ENCODE data around the gene METTL16. TPM values are rescaled to one million over a fixed set of nuclear protein-coding genes. Genes with fewer than 3 reads are reported as not detected.

The METTL16 gene
- total RNA-seq, 4 donors from 2014 or later, result 30.4 to 48.9 (median 44.7) TPM

DNA sequence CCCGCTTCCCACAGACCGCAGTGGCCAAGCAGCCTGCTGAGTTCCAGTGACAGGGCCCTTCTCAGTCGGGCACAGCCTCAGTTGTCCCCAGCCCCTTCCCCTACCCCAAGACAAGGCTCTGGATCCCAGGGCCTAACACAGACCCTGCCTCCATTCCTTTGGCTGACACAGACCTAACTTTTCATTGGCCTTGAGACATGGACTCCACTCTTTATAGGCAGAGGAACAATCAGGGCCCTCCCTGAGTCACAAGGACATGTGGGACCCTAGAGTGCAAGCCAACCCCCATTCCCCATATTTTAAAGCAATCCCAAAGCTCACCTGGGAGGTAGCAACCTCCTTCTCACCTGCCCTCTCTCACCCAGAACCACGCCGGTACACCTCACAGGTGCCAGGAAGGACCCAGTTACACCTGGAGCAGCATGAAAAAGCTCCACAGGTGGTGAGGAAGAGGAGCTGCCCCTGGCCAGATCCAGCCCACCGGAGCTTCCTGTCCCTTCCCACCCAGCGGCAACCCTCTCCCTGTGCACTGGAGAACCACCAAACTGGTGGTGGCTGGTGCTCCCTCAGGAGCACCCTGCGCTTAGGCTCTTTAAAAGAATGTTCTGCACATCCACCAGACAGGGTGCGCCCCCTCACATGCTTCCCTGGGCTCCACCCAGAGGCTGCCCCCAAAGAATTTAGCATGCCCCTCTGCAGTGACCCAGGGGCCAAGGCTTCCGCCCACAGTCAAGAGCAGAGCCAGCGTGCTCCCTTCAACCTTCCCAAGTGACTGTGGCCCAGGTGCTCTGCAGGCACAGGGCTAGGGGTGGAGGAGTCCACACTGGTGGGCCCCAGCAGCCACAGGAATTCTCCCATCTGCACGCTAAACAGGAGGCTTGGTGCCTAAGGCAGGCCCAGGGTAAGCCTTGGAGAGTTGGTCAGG is 114.2 kb downstream of the METTL16 start:
- H3K4me1 ChIP-seq, result peaks cover 50 to 55% of the 10 kb centered on the region in 2 donors
- peak overlapping the region; percentile 85 to 95 (median 92) for H3K27ac ChIP-seq
- WGBS, 2 donors, result 63 to 64% methylated on average over 7 to 11 of the region's 12 CpGs
- H3K9me3 ChIP-seq, result no peaks in the 10 kb centered on the region
- DNase-seq, result peak in 1 of 2 donors; percentile 5
- peak overlapping the region in 1 of 3 donors; percentile 22 for H3K4me3 ChIP-seq (replicated peaks in 1 of 3)
- no peaks in the 10 kb centered on the region for H3K27me3 ChIP-seq
- H3K36me3 ChIP-seq, result no peaks in the 10 kb centered on the region
- TF ChIP-seq POLR2A (IDR thresholded peaks at IDR 0.05), result no peak
- TF ChIP-seq, protein P1, sequence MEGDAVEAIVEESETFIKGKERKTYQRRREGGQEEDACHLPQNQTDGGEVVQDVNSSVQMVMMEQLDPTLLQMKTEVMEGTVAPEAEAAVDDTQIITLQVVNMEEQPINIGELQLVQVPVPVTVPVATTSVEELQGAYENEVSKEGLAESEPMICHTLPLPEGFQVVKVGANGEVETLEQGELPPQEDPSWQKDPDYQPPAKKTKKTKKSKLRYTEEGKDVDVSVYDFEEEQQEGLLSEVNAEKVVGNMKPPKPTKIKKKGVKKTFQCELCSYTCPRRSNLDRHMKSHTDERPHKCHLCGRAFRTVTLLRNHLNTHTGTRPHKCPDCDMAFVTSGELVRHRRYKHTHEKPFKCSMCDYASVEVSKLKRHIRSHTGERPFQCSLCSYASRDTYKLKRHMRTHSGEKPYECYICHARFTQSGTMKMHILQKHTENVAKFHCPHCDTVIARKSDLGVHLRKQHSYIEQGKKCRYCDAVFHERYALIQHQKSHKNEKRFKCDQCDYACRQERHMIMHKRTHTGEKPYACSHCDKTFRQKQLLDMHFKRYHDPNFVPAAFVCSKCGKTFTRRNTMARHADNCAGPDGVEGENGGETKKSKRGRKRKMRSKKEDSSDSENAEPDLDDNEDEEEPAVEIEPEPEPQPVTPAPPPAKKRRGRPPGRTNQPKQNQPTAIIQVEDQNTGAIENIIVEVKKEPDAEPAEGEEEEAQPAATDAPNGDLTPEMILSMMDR (IDR thresholded peaks at IDR 0.05), result no peak
- intact Hi-C loops (cut with DNase I), result no loop called here

DNA sequence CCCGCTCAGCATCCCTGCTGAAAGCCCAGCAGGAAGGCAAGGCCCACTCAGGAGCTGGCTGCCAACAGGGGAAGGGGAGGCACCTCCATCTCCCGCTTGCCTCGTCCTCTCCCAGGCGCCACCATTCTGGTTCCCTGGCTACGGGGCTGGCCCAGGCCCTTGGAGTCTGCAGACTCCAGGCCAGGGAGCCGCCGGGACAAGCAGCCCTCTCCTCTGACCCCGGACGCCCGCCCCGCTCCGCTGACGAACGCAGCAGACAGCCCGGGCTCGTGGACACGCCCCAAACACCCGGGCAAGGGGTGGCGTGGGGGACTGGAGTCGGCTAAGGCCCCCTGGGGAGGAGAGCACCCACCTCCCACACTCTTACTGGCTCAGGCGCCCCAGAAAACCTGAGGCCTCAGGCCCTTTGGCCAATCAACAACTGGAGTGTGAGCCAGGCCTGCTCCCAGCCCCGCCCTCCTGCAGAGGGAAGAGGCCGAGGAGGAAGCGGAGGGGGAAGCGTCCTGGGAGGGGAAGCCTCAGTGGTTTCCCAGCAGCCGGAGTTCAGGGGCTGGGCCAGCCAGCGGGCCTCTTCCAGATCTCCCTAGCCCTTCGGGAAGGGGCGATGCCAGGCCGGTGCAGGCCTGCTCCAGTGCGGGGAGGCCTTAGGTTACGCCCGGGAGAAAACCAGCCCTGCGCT is 115.0 kb downstream of the METTL16 start:
- DNase-seq, result peak; percentile 96 to 98
- Histone ChIP-seq H3K9me3 (no peaks in the 10 kb centered on the region), H3K4me3 (replicated peaks in 1 of 3) (peak overlapping the region in 1 of 3 donors; percentile 22), H3K36me3 (no peaks in the 10 kb centered on the region), H3K4me1 (peaks cover 54 to 58% of the 10 kb centered on the region in 2 donors), H3K27me3 (no peaks in the 10 kb centered on the region), H3K27ac (peak overlapping the region; percentile 85 to 95 (median 92))
- WGBS, 2 donors, result 10 to 27% methylated on average over 6 to 14 of the region's 34 CpGs
- TF ChIP-seq POLR2A (IDR thresholded peaks at IDR 0.05), result peak in 1 of 2 donors; percentile 68
- TF ChIP-seq, protein P1 (IDR thresholded peaks at IDR 0.05), result no peak
- intact Hi-C loops (cut with DNase I), result no loop called here

DNA sequence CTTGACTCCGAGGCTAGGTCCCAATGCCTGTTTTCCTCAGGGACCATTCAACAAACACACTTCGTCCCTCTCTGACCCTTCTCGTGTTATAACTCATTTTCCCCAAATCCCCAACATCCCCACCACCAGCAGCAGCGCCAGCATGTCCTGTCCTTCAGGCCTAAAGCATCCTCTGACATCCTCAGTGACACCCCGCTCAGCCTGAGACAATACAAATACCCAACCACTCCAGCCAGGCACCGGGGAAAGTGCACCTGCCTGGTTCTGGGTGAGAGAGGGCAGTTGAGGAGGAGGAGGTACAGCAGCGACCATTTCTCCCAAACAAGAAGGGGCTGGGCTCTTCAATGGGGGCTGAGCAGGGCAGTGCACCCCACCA is 115.5 kb downstream of the METTL16 start:
- peak overlapping the region in 1 of 3 donors; percentile 22 for H3K4me3 ChIP-seq (replicated peaks in 1 of 3)
- no peaks in the 10 kb centered on the region for H3K9me3 ChIP-seq
- TF ChIP-seq POLR2A (IDR thresholded peaks at IDR 0.05), result no peak
- TF ChIP-seq, protein P1 (IDR thresholded peaks at IDR 0.05), result no peak
- WGBS, 2 donors, result 56 to 62% methylated on average over 7 of the region's 7 CpGs
- H3K27me3 ChIP-seq, result no peaks in the 10 kb centered on the region
- intact Hi-C loops (cut with DNase I), result no loop called here
- H3K36me3 ChIP-seq, result no peaks in the 10 kb centered on the region
- H3K27ac ChIP-seq, result peak overlapping the region; percentile 85 to 95 (median 92)
- H3K4me1 ChIP-seq, result peaks cover 59 to 63% of the 10 kb centered on the region in 2 donors
- no peak for DNase-seq

DNA sequence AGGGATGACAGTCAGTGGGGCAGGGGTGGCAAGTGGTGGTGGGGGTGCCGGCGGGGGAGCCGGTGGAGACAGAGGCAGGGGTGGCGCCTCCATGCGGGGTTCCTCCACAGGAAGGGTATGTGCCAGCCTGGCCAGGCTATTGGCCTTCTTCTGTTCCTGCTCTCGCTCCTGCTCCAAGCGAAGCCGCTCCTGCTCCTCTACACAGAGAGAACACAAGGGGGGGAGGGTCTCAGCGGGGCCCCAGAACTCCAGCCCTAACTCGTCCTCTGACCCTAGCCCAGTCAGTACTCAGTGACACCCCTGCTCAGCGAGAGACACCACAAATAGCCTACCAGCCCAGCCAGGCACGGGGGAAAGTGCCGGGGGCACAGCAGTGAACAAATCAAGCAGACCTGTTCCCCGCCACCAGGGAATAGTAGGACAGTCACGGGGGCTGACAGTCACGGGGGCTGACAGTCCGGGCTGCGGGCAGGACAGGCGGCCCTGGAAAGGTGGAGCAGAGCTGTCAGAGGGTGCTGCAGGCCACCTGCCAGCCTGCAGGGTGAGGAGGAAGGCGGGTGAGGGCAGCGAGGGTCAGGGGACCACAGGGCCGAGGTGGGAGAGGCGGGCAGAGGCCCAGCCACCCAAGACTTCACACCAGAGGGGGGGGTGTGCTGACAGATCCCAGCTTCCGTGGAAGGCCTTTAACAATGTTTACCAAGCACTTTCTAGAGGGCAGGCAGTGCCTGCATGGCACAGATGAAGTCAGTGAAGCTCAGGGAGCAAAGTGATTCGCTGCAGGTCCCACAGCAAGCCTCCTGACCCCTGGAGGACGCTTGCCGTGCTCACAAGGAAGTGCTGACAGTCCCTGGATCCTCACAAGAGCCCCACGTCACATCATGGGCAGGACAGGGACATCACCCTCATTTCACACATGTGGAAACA is 116.2 kb downstream of the METTL16 start:
- Histone ChIP-seq H3K4me3 (replicated peaks in 1 of 3) (no peak overlapping the region), H3K9me3 (no peaks in the 10 kb centered on the region), H3K4me1 (peaks cover 65 to 70% of the 10 kb centered on the region in 2 donors), H3K36me3 (no peaks in the 10 kb centered on the region), H3K27ac (peak overlapping the region; percentile 85 to 95 (median 92)), H3K27me3 (no peaks in the 10 kb centered on the region)
- intact Hi-C loops (cut with DNase I), result no loop called here
- TF ChIP-seq POLR2A (IDR thresholded peaks at IDR 0.05), result no peak
- TF ChIP-seq, protein P1 (IDR thresholded peaks at IDR 0.05), result no peak
- WGBS, 2 donors, result 80 to 83% methylated on average over 26 of the region's 28 CpGs
- DNase-seq, result peak in 1 of 2 donors; percentile 5

Measured in thyroid gland (tissue), 4 donors.